HUDEP-2 (cell line): ENCODE results near the gene AFF2.
"Not testable (repeated sequence)": the region's sequence is repeated elsewhere in the genome, so short reads cannot be mapped to it uniquely, and the experiment has no call there.

Source experiments
- DNase-seq, 76 experiments: peaks; one replicate each; lab custom pipeline; 2025; ENCODE audit not compliant: unreplicated experiment in 76 of 76; lab: John Stamatoyannopoulos, UW

The AFF2 gene

GRCh38 chrX:148629434-148629833 lies 129.0 kb downstream of the AFF2 start:
- no peak for DNase-seq

- no peak for DNase-seq
These were observed 132.0 kb downstream of the AFF2 start for GRCh38 chrX:148632444-148632843.

- DNase-seq, result no peak
These were observed 132.9 kb downstream of the AFF2 start for GRCh38 chrX:148633218-148633908.

DNA sequence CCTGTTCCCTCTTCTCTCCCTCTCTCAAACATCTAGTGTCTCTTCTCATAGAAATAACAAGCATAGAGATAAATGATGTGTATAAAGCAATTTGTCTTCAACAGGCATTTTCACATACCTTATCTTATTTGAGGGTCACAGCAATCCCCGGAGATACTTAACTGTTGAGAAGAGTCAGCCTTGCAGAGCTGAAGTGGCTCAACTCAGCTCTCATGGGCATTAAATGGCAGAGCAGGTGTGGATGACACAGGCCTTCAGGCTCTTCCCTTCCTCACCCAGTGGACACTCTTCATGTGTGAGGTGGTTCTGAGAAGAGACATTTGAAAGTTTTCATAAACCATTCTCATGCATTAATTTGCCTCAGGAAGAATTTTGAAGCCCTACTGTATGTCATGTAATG lies 134.2 kb downstream of the AFF2 start:
- DNase-seq, result no peak

DNA sequence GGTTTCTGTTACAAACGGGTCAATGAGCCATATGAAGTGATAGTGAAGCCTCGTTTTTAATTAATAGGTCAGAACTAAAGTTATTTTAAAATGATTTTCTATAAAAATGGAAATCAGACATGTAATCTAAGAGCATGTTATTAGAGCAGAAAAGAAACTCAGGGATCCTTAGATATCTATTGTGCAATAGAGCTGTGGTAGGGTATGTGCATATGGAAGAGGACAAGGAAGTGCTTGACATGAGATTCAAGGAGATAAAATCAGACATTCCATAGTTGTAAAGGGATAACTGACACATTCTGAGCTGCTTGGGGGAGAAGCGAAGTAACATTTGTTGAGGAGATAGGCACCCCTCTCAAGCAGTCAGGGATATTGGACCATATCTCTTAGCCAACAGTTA lies 143.0 kb downstream of the AFF2 start:
- DNase-seq, result no peak

GRCh38 chrX:148647651-148648050 lies 147.2 kb downstream of the AFF2 start:
- no peak for DNase-seq

DNA sequence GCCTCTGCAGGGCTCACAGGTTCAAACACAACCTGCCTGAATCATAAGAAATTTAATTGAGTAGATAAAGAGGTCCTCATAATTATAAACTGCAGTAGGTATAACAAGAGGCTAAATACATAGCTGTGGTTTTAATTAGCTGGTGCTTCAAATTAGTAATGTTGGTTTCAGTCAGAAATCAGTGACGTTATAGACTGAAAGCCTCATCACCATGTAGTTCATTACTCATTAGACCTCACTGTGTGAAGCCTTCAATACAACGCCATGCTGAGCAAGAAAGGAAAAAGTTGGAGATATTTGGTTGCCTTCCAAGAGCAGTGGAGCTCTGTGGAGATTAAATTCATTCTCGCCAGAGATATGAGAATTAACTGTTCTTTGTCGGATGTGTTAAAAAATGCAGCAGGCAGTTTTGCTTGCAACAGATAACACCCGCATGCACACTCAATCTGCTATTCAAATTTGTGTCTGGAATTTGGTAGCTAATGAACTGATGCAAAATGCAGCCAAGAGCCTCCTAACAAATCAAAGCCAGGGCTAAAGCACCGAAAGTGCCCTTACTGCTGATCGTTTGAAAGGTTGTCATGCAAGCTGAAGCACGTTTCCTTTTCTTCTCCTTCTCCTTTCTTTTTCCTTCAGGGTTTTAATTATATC lies 148.9 kb downstream of the AFF2 start:
- no peak for DNase-seq

- no peak for DNase-seq
These were observed 157.8 kb downstream of the AFF2 start for GRCh38 chrX:148658115-148658730.

DNA sequence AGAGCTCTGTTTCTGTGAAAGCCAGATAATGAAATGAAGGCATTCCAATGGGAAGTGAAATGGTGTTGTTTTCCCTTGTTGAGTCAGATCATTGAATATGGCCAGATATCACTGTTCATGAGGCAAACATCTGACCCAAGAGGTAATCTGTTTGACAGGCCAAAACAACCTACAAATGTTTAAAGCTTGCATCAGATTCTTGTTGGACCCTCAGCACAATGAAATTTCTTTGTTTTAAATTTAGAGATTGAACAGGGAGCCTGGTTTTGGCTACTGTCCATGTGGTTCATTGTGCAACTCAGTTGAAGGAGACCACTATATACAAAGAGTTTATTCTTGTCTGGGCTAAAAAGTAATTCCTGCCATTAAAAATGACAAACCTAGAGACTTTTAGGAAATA lies 159.1 kb downstream of the AFF2 start:
- DNase-seq, result no peak

DNA sequence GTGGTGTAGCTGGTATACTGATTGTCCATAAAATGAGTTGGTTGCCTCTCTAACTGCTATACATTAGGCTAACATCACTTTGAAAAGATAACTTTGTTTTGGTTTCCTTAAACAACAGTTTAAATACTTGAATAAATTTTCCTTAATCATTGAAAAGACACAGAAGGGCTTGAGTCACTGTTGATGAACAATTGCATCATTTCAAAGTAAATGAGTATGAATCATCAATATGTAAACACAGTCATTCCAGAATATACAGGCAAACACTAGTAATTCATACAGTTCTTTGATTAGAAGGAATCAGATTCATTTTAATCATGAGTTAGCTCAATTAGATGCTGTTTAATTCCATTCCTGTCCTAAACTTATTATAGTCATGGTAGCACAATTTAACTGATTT lies 160.6 kb downstream of the AFF2 start:
- no peak for DNase-seq

GRCh38 chrX:148662014-148662413 lies 161.6 kb downstream of the AFF2 start:
- no peak for DNase-seq

GRCh38 chrX:148664171-148664570 lies 163.8 kb downstream of the AFF2 start:
- DNase-seq, result no peak

DNA sequence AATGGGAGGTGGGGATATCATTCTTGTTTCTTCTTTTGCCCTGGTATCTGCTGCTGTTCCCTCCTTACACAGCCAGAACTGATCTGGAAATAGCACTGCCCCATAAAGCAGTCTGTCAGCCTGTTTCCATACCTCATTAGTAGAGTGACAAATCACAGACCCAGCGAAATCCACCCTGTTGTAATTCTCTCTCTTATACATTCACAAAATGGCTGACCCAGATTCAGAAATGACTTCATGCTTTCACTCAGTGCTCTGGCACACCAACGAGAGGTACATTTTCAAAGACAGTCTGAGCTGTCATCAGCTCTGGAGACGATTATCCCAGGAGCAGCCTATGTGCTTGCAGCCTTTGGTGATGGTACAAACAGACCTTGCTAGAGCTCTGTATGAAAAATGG lies 164.6 kb downstream of the AFF2 start:
- no peak for DNase-seq

GRCh38 chrX:148669175-148669574 lies 168.8 kb downstream of the AFF2 start:
- DNase-seq, result not testable (repeated sequence)

GRCh38 chrX:148670277-148670676 lies 169.9 kb downstream of the AFF2 start:
- no peak for DNase-seq

DNA sequence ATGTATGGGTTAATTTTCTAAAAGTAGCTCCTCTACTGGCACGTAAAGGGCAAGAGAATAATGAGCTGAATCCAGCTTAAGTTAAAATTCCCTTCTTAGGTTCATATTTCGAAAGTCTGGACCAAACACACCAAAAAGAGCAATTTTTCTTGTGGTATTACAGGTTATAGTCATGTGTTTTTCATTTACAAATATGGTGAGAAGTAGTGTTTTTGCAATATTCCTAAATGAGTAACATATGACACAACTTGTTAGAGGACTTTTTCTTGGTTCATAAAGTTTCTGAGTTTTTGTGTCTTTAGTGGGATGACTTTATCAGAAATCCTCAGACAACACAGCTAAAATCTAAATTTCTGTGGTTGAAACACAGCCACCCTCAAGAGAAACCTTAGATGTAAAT lies 172.1 kb downstream of the AFF2 start:
- DNase-seq, result no peak

DNA sequence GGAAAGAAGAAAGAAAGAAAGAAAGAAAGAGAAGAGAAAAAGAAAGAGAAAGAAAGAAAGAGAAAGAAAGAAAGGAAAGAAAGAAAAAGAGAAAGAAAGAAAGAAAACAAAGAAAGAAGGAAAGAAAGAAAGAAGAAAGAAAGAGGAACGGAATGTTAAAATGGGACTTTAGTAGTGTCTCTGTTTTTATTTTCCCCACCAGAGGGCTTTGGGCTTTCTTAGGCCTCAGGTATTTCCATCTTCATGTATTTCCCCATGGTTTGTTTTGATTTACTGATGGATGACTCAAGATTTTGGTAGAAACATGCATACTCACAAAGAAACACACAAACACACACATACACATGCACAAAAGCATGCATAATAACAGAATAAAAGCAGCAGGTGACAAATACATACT lies 181.2 kb downstream of the AFF2 start:
- DNase-seq, result no peak

- DNase-seq, result no peak
These were observed 181.8 kb downstream of the AFF2 start for GRCh38 chrX:148682206-148682605.

DNA sequence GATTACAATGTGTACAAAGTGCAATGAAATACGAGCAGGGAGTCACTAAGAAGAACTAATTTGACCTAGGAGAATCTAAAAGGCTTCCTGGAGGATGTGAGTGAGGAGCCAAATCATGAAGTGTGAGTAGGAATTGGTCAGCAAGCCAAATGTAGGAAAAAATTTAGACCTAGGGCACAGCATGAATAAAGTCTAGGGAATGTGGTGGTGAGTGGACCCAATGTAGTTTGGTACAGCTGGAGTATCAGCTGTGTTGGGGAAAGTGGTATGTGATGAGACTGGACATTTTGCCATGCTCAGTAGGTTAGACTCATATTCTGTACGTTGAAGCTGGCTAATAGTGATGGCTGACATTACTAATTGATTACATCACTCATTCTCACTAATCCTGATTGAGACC lies 191.0 kb downstream of the AFF2 start:
- no peak for DNase-seq

GRCh38 chrX:148695255-148695654 lies 194.8 kb downstream of the AFF2 start:
- DNase-seq, result no peak

DNA sequence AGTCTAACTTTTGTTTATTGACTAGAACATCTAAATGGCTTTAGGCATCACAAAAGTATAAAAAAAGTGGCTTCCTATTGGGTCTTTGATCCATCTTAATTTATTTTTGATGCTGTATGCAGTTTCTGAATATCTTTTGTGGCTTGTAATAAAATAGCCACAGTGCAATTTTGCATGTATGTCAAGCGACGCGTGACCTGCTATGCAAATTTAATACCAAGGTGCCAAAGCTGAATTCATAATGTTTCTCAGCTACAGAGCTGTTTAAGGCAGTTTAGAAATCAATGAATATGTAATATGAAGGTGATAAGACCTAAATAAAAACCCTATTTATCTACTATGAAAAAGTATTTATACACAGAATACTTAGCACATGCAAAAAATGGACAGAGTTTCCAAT lies 197.8 kb downstream of the AFF2 start:
- DNase-seq, result no peak

DNA sequence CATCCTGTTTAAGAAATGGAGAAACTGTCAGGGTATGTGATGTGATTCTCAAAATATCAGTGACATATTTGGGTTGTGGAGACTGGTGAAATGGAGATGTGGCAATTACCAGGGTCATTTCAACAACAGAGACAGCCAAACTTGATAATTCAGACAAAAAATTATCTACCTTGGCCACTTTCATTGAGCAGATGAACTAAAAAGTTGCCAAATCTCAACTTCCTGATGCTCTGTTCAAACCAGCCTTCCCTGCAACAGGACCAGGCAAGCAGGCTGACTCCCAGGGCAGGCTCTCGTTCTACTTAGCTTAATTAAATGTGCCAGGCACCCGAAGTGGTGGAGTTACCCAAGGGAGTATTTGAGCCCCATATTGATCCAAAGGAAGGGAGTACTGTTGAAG lies 199.6 kb downstream of the AFF2 start:
- no peak for DNase-seq
